Measurements from ENCODE around the gene DUSP14.
"Not testable (repeated sequence)": the region's sequence is repeated elsewhere in the genome, so short reads cannot be mapped to it uniquely, and the experiment has no call there.

DUSP14 gene

DNA sequence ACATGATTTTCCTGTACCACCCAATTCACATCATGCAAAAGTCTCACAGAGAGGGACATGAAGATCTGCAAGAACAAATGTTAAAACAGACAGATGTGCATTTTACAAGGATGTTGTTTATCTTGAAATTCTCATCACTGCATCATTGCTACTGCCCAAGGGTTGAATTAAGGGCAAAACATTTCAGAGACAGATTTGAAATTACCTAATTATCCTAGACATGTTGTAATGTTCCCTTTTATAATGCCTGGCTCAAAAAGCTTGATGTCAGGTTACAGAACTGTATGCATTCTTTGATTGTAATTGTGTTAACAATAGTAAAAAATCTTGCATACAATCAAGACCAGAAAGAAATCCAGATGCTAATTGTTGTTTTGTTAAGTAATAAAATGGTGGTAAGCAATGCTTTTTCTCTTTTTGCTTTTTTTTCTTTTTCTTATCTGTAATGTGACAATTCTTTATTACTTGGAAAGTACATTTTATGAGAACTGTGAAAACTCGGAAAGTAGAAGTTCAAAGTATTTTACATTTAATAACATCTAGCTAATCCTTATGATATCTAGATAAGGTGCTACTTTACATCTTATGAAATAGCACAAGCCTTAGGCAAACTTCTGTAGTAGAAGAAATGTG is 3.6 kb upstream of the DUSP14 start:
- no peak for DNase-seq

DNA sequence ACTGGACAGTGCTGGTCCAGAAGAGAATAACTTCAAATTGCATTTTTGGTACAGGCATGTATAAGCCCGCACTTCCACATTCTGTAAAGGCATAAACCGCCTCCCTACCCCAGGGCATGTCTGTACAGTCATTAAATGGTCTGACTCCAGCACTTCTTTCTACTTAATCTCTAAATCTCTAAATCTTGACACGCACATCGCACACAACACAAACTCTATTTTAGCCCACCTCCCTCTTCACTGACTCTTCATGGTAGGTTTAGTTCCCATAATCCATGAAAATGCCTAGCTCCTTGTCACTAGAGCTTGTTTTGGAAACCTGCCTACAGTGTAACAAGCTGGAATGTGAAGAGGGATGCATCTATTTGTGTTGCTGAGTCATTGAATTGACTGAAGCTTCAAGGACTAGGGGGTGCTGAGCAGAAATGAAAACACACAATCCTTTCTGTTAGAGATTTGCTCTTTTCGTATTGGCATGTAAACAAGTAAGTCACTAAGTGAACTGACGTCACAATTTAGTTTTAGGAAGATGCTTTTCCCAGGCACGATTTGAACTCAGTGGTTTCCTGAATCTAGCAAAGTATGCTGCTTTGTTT is 1.6 kb upstream of the DUSP14 start:
- peak; percentile 60 for DNase-seq

DNA sequence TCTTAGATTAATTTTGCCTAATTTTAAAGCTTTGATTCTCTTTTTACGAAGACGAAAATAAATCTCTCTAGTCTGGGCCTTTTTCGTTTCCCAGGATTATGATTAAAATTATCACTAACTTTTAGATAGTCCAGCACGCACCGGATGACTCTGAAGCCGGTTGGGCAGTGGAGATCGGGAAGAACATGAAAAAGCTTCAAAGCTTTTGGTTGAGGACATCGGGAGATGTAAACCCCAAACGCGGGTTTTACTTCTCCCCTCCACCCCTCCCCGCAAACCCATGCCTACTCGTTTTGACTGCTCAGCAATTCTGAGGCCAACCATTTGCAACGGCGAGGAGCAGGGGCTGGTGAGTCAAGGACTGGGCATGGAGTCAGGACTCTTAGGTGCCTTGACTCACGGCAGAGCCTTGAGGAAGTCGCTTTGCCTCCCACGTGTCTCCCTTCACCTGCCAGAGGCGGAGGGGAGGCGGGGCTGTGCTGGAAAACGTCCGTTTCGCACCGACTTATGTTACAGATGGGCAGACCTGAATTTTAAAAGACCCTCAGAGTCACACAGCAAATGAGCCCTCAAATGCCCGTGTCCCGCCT is 989 bp upstream of the DUSP14 start:
- no peak for DNase-seq

DNA sequence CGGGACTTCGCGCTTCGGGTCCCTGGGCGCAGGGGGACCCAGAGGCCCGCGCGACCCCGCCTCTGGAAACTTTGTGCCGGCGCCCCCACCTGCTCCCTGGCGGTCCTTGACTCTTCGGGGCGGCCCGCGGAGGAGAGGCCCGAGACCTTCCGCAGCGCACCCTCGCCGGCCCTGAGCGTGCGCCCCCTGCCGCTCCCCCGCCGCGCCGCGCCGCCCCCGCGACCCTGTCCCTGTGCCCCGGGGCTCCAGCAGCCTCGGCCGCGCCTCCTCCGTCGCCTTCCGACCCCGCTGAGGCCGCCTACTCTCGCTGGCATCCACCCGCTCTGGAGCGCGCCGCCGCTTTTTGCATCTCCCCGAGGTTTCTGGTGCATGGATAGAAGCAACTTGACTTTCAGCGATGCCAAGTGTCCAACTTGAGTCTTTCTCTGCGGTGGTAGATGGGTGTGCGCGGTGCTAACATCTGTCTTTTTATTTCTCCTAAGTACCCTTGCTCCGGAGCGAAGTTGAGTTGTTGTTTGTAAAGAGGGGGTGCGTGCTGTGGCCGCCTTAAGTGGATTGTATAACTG is 414 bp downstream of the DUSP14 start:
- DNase-seq, result no peak

DNA sequence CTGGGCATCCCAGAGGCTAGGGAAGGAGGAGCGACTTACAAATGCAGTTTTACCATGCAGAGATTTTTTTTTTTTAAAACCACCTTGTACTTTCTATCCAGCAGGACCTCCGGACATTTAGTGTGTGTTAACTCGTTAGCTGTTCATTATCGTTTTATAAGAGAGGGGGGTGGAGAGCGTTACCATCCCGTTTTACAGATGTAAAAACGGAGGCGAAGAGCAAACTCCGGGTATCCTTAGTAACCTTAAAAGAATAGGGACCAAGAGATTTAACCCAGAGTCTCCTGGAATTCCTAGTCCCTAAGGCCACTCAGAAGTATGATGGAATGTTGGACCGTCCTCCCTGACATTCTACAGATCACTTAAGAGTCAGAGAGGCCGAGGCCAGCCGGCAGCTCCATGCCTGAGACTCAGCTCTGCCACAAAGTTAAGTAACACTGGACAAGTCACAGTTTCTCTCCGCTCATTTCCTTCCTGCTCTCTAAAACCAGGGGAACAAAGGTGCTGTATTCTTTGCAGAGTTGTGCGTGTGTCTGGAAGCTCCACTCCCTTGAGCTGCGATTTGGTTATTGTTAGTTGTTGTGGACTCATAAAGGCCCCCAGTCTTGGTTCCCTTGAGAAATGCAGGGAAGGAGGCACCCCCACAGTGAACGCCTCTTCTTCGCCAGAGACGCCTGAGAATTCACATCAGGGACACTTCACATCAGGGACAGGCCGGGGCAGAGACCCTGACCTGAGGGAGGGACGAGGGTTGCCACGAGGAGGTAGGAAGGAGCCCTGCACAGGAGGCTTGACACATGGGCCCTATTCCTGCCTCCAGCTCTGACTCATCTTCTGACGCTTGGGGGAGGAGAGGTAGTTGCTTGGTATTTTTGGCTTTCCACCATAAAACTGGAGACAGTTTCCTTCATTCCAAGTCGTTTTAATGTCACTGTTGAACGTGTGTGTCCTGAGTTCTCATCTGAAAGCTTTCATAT is 1.2 kb downstream of the DUSP14 start:
- DNase-seq, result no peak

DNA sequence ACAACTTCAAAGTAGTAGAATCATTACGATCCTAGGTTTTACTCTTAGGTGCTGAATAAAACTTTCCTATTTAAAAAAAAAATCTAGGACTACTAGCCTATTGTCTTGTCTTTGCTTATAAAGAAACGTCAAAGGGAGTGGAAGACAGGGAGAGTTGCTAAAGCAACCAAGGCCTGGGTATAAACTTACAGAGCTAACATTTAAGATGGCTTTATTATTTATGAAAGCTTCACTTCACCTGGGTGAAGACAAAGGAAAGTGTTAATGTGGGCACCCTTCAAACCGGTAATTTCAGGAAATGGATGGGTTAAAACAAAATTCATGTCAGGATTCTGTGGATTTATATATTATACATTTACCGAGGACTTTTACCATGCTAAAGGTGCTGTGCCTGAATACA is 2.5 kb downstream of the DUSP14 start:
- DNase-seq, result no peak

DNA sequence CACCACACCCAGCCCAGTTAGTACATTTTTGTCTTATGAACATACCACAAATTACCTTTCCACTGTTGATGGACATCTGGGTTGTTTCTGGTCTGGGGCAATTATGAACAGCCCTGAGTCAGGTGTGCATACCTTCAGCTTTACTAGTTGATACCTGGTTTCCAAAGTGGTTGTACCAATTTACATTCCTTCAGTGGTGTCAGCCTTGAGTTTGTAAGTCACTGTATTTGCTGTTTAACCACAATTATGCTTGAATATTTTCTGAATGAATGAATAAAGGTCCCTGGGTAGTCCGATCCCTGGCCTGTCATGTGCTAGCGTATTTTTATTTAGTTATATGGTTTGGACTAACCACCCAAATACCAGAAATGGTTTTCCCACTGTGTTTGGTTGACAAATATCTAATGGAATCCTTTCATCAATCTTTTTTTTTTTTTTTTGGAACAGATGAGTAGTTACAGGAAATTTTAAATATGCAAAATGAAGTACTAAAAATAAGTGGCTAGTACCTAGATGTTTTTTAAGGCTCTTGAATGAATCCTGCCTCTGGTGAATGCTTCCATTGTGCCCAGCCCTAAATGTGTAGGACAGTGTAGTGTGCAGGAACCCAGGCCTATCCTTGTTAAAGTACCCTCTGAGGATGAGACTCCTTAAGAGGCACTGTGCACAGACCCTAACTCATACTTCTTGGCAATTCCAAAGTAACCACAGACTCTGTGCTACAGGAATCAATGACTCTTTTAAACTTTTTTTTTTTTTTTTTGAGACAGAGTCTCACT is 3.7 kb downstream of the DUSP14 start:
- no peak for DNase-seq

DNA sequence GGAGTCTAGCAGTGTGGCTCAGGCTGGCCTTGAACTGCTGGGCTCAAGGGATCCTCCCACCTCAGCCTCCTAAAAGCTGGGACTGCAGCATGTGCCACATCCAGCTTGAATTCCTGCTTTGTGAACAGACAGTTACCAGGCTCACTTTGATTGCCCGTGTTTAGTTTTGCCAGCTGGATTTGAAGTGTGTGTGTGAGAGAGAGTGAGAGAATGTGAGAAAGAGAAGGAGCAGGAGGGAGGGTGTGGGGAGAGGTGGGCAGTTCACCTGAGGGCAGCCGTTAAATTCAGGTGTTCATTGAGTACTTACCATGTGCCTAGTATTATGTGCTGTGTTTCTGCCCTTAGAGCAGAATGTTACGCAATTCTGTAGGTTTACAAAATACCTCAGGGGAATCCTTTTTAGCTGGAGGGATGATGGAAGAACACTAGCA is 4.7 kb downstream of the DUSP14 start:
- no peak for DNase-seq

DNA sequence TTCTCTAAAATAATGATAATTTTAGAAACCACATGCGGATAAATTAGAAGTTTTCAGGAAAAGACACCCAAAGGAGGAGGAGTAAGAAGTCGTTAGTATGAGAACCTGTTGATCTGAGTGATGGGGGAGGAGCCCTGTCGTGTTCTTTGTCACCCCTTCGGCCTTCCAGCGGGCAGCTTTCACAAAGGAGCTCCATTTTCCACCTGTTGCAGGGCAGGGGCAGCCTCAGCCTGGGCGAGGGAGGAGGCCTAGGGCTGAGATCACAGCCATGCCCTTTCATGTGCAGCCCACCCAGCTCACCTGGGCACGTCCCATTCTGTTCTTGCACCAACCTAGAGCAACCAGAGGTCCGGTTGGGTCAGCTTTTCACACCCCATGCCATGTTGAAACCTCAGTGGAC is 5.3 kb downstream of the DUSP14 start:
- no peak for DNase-seq

DNA sequence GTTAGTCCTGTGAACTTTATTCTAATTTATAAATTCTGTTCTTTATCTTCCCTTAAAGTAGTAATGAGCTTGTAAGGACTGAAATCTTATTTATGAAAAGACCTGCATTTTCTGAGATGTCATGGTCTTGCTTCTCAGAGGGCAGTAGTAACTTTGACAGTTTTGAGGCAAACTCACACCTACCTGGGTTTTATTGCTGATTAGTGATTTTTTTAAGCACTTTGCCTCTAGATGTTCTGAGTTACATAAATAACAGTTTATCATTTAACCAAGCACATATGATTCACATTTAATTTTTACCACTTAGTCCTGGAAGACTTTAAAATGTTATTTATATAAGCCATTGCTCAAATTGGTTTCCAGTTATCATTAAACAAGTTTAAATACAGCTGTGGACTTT is 10.7 kb downstream of the DUSP14 start:
- no peak for DNase-seq

DNA sequence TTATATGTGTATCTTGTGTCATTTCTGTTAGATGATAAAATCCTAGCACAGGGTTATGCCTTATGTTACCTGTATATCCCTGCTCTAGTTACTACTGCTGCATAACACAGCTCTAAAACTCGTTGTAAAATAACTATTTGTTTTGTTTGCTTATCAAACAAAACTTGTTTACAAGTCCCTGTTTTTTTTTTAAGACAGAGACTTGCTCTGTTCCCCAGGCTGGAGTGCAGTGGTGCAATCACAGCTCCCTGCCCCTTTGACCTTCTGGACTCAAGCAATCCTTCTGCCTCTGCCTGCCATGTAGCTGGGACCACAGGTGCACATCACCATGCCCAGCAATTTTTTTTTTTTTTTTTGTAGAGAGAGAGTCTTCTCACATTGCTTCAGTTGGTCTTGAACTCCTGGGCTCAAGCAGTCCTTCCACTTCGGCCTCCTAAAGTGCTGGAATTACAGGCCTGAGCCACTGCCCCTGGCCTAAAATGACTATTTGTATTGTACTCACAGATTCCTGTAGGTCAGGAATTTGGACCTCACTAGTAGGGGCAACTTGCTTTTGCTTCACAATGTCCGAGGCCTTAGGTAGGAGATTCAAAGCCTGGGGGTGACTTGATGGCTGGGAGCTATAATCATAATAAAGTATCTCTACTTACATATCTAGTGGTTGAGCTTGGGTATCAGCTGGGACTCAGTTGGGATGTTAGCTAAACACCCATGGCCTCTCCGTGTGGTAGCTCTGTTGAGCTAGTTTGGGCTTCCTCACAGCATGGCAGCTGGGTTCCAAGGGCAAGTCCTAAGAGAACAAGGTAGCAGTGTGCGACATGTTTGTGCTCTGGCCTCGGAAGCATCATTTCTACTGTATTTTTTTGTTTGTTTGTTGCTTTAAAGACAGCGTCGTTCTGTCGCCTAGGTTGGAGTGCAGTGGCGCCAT is 12.6 kb downstream of the DUSP14 start:
- no peak for DNase-seq

DNA sequence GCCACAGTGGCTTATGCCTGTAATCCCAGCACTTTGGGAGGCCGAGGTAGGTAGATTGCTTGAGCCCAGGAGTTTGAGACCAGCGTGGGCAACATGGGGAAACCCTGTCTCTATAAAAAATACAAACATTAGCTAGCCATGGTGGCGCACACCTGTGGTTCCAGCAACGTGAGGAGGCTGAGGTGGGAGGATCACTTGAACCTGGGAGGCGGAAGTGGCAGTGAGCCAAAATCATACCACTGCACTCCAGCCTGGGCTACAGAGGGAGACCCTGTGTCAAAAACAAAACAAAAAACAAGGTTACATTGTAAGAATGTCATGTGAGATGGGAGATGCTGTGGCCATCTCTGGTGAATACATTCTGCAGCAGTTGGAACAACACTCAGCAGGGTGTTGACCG is 13.5 kb downstream of the DUSP14 start:
- no peak for DNase-seq

DNA sequence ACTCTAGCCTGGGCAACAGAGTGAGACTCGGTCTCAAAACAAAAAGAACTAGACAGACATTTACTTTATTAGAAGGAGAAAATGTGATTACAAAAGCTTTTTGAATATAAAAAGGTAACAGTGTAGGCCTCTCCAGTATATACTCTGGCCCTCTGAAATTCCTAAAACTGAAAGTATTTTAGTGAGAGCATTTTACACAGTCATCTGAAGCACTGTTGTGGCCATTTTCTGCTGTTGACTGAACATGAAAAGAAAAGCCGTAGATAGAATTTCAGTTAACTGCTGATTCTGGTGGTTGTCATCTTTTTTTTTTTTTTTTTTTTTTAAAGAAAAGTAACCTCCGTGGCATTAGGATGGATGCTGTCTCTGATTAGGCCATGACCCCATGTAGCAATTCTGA is 15.6 kb downstream of the DUSP14 start:
- DNase-seq, result no peak

DNA sequence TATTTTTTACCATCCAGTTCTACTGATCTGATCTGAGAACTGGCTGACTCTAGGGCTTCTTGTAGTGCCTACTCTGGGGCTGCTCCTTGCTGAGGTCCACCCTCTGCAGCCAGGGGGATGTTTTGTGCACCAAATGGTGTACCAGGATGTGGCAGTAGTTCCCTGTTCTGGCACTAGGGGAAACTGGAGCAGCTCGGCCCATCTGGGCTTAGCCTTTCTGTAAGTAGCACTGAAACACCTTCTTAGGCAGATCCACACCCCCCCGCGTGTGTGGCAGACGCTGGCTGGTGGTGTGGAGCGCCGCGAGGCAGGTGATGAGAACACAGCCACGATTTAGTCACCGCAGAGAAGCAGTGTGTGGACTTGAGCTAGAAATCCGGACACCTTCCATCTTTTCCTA is 17.0 kb downstream of the DUSP14 start:
- DNase-seq, result peak; percentile 74

DNA sequence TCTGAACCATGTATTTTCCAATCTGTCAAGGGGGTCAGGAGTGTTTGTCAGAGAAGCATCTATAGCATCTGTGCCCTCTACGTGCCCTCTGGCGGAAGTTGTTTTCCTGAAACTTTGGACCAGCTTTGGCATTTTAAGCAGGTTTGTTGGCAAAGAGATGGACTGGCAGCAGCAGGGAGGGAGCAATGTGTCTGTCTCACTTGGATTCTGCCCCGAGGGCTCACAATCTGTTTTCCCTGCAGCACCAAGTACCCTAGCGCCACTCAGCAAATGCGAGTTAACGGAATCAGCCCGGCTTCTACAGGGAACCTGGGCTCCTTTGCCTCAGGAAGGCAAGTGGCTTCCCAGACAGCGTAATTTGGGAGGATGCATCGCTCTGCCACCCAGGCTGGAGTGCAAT is 17.4 kb downstream of the DUSP14 start:
- DNase-seq, result peak; percentile 55

DNA sequence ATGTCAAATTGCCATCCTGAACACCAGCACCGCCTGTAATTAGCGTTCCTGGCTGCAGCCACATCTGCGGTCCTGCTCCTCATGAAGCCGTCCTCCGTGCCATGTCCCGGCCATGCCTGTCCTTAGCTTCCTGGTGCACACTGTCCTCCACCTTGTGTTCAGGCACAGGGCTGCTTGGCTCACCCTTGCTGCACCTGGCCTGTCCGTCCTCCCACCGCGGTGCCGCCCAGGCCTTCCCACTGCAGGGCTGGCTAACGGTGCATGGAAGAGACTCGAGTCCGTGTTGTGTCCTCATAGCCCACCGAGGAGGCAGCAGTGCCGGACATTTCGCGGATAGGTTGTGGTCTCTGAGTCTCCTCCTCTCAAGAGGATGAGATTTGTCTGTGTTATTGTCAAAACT is 20.4 kb downstream of the DUSP14 start:
- DNase-seq, result no peak

DNA sequence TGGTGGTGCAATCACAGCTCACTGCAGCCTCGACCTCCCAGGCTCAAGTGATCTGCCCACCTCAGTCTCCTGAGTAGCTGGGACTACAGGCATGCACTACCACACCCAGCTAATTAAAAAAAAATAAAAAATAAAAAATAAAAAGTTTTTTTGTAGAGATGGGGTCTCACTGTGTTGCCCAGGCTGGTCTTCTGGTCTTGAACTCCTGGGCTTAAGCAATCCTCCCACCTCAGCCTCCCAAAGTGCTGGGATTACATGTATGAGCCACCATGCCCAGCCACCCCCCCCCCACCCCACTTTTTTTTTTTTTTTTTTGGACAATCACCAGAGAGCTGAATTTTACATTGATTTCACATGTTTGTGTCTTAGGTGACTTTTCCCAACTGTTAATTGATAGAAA is 22.0 kb downstream of the DUSP14 start:
- not testable (repeated sequence) for DNase-seq

DNA sequence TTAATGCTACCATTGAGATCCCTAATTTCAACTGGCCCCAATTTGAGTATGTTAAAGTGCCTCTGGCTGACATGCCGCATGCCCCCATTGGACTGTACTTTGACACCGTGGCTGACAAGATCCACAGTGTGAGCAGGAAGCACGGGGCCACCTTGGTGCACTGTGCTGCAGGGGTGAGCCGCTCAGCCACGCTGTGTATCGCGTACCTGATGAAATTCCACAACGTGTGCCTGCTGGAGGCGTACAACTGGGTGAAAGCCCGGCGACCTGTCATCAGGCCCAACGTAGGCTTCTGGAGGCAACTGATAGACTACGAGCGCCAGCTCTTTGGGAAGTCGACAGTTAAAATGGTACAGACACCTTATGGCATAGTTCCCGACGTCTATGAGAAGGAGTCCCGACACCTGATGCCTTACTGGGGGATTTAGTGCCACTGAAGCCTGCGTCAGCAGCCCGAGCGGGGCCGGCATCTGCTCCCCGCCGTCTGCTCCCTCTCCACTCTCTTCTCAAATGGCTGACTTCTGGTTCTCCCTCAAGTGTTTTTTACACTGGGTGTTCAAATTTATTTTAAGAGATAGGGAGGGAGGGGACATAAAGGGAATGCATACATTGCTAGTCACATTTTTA is 22.9 kb downstream of the DUSP14 start:
- peak; percentile 99 for DNase-seq

DNA sequence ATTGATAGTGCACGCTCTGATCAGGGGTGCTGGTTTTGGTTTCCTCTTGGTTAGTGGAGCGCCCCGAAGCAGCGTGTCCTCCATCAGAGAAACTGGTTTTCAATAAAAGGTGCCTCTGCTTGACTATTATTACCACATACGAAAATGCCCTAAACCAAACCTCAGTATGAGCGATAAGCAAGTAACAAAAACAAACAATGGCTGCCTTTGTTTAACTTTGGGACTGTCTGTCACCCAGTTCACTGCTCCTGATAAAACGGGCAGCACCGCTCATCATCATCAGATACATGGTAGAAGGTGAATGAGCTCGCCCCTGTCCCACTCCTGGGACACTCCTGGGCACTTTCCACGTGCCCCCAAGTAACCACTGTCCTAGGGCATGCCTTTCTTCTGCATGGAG is 24.0 kb downstream of the DUSP14 start:
- DNase-seq, result no peak

DNA sequence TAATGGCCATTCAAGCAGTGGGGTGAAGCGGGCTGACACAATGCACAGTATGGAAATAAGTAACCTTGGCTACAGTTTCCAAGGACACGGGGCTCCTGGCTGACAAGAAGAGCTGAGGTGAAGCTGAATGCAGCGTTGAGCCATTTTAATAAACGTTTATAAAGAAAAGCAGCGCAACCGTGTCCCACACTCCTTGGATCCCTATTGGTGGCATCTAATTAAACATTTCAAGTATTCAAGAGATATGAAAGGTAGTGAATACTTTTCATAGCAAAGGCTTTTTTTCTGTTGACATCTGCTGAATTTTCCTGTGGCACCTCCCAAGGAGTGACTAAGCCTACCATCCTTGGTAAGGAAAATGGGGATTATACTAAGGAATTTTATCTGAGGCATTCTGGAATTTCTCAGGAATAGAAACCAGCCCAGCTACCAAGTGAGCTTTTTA is 26.5 kb downstream of the DUSP14 start:
- no peak for DNase-seq

DNA sequence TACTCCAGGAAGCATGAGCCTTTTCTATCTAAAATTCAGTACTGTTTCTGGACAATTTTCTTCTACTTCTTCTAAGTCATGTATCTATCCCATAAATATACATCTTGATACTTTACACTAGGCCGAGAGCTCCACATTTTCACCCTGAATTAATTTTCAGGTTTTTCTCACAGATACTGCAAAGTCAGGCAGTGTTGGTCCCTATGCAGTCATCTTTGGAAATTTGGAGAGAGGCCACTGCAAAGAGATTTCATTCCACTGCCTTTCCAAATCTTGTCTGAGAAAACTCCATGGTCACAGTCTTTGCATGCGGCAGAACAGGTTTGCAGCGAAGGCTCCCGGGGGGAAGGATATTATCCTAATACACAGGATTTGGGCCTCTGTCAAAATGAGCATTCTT is 28.2 kb downstream of the DUSP14 start:
- no peak for DNase-seq
